Sigmoid colon (tissue), 4 donors: ENCODE data around the gene ABHD12.

ENCODE experiments used
- CTCF ChIP-seq, 4 experiments: fragments of 450-650 bp in 3 of 4; fragments of 200-600 bp in 1 of 4; IDR thresholded peaks; one replicate each; pipeline ENCODE4 v1.5.1; 2016 to 2019; ENCODE audit warnings: antibody characterized with exemption in 4 of 4, mild to moderate bottlenecking in 3 of 4, moderate library complexity in 2 of 4
- EP300 ChIP-seq, 4 donors: sonication (generic); formaldehyde crosslinking; IDR thresholded peaks; one replicate each; pipeline ENCODE4 v1.6.1; 2017; ENCODE audit warnings: antibody characterized with exemption in 4 of 4
- POLR2A ChIP-seq, 2 donors: fragments of 450-650 bp; IDR thresholded peaks; one replicate each; pipeline ENCODE4 v1.6.1; 2016; ENCODE audit warnings: antibody characterized with exemption in 2 of 2, mild to moderate bottlenecking in 2 of 2, moderate library complexity in 2 of 2
- POLR2AphosphoS5 ChIP-seq, 4 donors: sonication (generic); formaldehyde crosslinking; IDR thresholded peaks; one replicate each; pipeline ENCODE4 v1.6.1; 2017; ENCODE audit warnings: antibody characterized with exemption in 4 of 4

- TF ChIP-seq CTCF (IDR thresholded peaks at IDR 0.05) (no peak), EP300 (IDR thresholded peaks at IDR 0.05) (no peak), POLR2A (IDR thresholded peaks at IDR 0.05) (no peak), POLR2AphosphoS5 (IDR thresholded peaks at IDR 0.05) (no peak)
Observed at GRCh38 chr20:25271486-25272222, 119.0 kb downstream of the ABHD12 start.
